ENCODE measurements around the gene RAB3C. TPM values are rescaled to one million over a fixed set of nuclear protein-coding genes. Genes with fewer than 3 reads are reported as not detected.

Gene RAB3C
- polyA plus RNA-seq, 2 donors, result 0.02 to 0.04 TPM

DNA sequence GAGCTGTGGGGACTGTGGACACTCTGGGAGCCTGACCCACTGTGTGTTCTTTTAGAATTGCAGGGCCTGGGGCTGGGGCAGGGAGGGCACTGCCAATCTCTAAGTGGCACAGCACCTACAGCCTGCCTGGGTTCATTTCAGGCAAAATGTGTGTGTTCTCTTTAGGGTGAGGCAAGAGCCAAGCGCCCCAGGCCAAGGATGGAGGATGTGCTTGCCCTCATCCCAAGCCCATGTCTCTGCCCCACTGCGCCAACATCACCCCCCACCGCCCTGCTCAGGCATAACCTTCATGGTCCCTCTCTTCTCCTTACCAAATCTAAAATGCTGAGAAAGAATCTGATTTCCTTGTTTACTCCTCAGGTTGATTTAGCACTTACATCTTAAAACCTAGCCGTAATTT, 304.4 kb downstream of the RAB3C start:
- peaks cover 0 to 2% of the 10 kb centered on the region in 2 donors for H3K9me3 ChIP-seq (ENCODE audit: control insufficient read depth in 2 of 2, insufficient read depth in 1 of 2, low read depth in 1 of 2, low read length in 1 of 2)
- 87 to 92% methylated on average over 4 of the region's 4 CpGs for WGBS, 2 donors
- H3K4me3 ChIP-seq (ENCODE audit: low read depth in 1 of 2, low read length in 2 of 2), result no peak overlapping the region
- H3K27me3 ChIP-seq (ENCODE audit: control insufficient read depth in 1 of 2, insufficient read depth in 2 of 2, low read length in 2 of 2), result no peaks in the 10 kb centered on the region
- no peaks in the 10 kb centered on the region for H3K36me3 ChIP-seq (ENCODE audit: control insufficient read depth in 2 of 2, insufficient read depth in 2 of 2, low read length in 1 of 2)
- no peak overlapping the region for H3K27ac ChIP-seq (ENCODE audit: low read depth in 2 of 2, low read length in 1 of 2)
- H3K4me1 ChIP-seq (ENCODE audit: control insufficient read depth in 2 of 2, insufficient read depth in 2 of 2, low read length in 1 of 2), result no peaks in the 10 kb centered on the region

- 66 to 68% methylated on average over 7 of the region's 7 CpGs for WGBS, 2 donors
- Histone ChIP-seq H3K4me3 (ENCODE audit: low read depth in 1 of 2, low read length in 2 of 2) (no peak overlapping the region), H3K36me3 (ENCODE audit: control insufficient read depth in 2 of 2, insufficient read depth in 2 of 2, low read length in 1 of 2) (no peaks in the 10 kb centered on the region), H3K27ac (ENCODE audit: low read depth in 2 of 2, low read length in 1 of 2) (no peak overlapping the region), H3K27me3 (ENCODE audit: control insufficient read depth in 1 of 2, insufficient read depth in 2 of 2, low read length in 2 of 2) (no peaks in the 10 kb centered on the region), H3K4me1 (ENCODE audit: control insufficient read depth in 2 of 2, insufficient read depth in 2 of 2, low read length in 1 of 2) (no peaks in the 10 kb centered on the region), H3K9me3 (ENCODE audit: control insufficient read depth in 2 of 2, insufficient read depth in 1 of 2, low read depth in 1 of 2, low read length in 1 of 2) (peaks cover 0 to 2% of the 10 kb centered on the region in 2 donors)
Measured at GRCh38 chr5:58887721-58888409, 305.0 kb downstream of the RAB3C start.

GRCh38 chr5:58890265-58890664, 307.4 kb downstream of the RAB3C start:
- Histone ChIP-seq H3K36me3 (ENCODE audit: control insufficient read depth in 2 of 2, insufficient read depth in 2 of 2, low read length in 1 of 2) (no peaks in the 10 kb centered on the region), H3K4me1 (ENCODE audit: control insufficient read depth in 2 of 2, insufficient read depth in 2 of 2, low read length in 1 of 2) (no peaks in the 10 kb centered on the region), H3K27ac (ENCODE audit: low read depth in 2 of 2, low read length in 1 of 2) (no peak overlapping the region), H3K27me3 (ENCODE audit: control insufficient read depth in 1 of 2, insufficient read depth in 2 of 2, low read length in 2 of 2) (no peaks in the 10 kb centered on the region), H3K9me3 (ENCODE audit: control insufficient read depth in 2 of 2, insufficient read depth in 1 of 2, low read depth in 1 of 2, low read length in 1 of 2) (peaks cover 0 to 2% of the 10 kb centered on the region in 2 donors), H3K4me3 (ENCODE audit: low read depth in 1 of 2, low read length in 2 of 2) (no peak overlapping the region)
- 90 to 91% methylated on average over 12 of the region's 12 CpGs for WGBS, 2 donors

GRCh38 chr5:58890701-58891085, 307.8 kb downstream of the RAB3C start:
- no peaks in the 10 kb centered on the region for H3K27me3 ChIP-seq (ENCODE audit: control insufficient read depth in 1 of 2, insufficient read depth in 2 of 2, low read length in 2 of 2)
- H3K4me1 ChIP-seq (ENCODE audit: control insufficient read depth in 2 of 2, insufficient read depth in 2 of 2, low read length in 1 of 2), result no peaks in the 10 kb centered on the region
- peaks cover 0 to 2% of the 10 kb centered on the region in 2 donors for H3K9me3 ChIP-seq (ENCODE audit: control insufficient read depth in 2 of 2, insufficient read depth in 1 of 2, low read depth in 1 of 2, low read length in 1 of 2)
- H3K4me3 ChIP-seq (ENCODE audit: low read depth in 1 of 2, low read length in 2 of 2), result no peak overlapping the region
- 88 to 91% methylated on average over 6 of the region's 6 CpGs for WGBS, 2 donors
- H3K36me3 ChIP-seq (ENCODE audit: control insufficient read depth in 2 of 2, insufficient read depth in 2 of 2, low read length in 1 of 2), result no peaks in the 10 kb centered on the region
- H3K27ac ChIP-seq (ENCODE audit: low read depth in 2 of 2, low read length in 1 of 2), result peak overlapping the region in 1 of 2 donors; percentile 45

GRCh38 chr5:58891086-58891970, 308.5 kb downstream of the RAB3C start:
- WGBS, 2 donors, result 20 to 21% methylated on average over 18 of the region's 18 CpGs
- peak overlapping the region in 1 of 2 donors; percentile 45 for H3K27ac ChIP-seq (ENCODE audit: low read depth in 2 of 2, low read length in 1 of 2)
- no peaks in the 10 kb centered on the region for H3K4me1 ChIP-seq (ENCODE audit: control insufficient read depth in 2 of 2, insufficient read depth in 2 of 2, low read length in 1 of 2)
- H3K27me3 ChIP-seq (ENCODE audit: control insufficient read depth in 1 of 2, insufficient read depth in 2 of 2, low read length in 2 of 2), result no peaks in the 10 kb centered on the region
- H3K4me3 ChIP-seq (ENCODE audit: low read depth in 1 of 2, low read length in 2 of 2), result no peak overlapping the region
- no peaks in the 10 kb centered on the region for H3K36me3 ChIP-seq (ENCODE audit: control insufficient read depth in 2 of 2, insufficient read depth in 2 of 2, low read length in 1 of 2)
- peaks cover 0 to 2% of the 10 kb centered on the region in 2 donors for H3K9me3 ChIP-seq (ENCODE audit: control insufficient read depth in 2 of 2, insufficient read depth in 1 of 2, low read depth in 1 of 2, low read length in 1 of 2)

DNA sequence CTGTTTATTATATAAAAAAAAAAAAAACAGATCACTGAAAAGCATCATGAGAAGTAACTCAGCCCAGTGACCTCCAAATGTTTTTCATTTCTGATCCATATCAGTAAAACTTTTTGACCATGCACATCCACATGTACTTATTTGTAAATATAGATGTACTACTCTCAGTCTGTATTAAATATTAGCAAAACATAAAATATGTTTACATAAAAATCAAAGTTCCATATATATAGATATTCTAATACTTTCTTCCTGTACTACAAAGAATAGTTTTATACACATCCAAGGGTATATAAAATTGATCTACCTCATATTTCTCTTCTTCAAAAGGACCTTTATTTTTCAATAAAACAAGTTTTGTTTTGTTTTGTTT, 309.1 kb downstream of the RAB3C start:
- Histone ChIP-seq H3K4me3 (ENCODE audit: low read depth in 1 of 2, low read length in 2 of 2) (no peak overlapping the region), H3K27ac (ENCODE audit: low read depth in 2 of 2, low read length in 1 of 2) (no peak overlapping the region), H3K27me3 (ENCODE audit: control insufficient read depth in 1 of 2, insufficient read depth in 2 of 2, low read length in 2 of 2) (no peaks in the 10 kb centered on the region), H3K36me3 (ENCODE audit: control insufficient read depth in 2 of 2, insufficient read depth in 2 of 2, low read length in 1 of 2) (no peaks in the 10 kb centered on the region), H3K4me1 (ENCODE audit: control insufficient read depth in 2 of 2, insufficient read depth in 2 of 2, low read length in 1 of 2) (no peaks in the 10 kb centered on the region), H3K9me3 (ENCODE audit: control insufficient read depth in 2 of 2, insufficient read depth in 1 of 2, low read depth in 1 of 2, low read length in 1 of 2) (peaks cover 0 to 2% of the 10 kb centered on the region in 2 donors)

DNA sequence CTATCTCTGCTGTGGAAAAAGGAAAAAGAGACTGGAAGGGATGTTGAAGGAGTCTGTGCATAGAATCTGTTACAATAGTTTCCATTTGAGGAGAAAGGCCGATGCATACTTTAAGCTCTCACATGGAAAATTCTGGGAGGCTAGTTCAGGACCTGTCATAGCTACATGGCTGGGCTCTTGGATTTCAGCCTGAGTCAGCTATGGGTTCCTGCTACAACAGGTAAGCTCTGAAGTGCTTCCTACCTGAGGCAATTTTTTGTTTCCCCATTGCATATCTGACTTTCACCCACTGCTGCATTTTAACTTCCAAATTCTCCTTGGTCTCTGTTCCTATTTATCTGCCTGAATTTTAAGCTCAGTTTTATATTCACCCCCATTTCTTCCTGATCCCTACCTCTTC, 310.7 kb downstream of the RAB3C start:
- Histone ChIP-seq H3K4me1 (ENCODE audit: control insufficient read depth in 2 of 2, insufficient read depth in 2 of 2, low read length in 1 of 2) (no peaks in the 10 kb centered on the region), H3K27me3 (ENCODE audit: control insufficient read depth in 1 of 2, insufficient read depth in 2 of 2, low read length in 2 of 2) (no peaks in the 10 kb centered on the region), H3K4me3 (ENCODE audit: low read depth in 1 of 2, low read length in 2 of 2) (no peak overlapping the region), H3K36me3 (ENCODE audit: control insufficient read depth in 2 of 2, insufficient read depth in 2 of 2, low read length in 1 of 2) (no peaks in the 10 kb centered on the region), H3K9me3 (ENCODE audit: control insufficient read depth in 2 of 2, insufficient read depth in 1 of 2, low read depth in 1 of 2, low read length in 1 of 2) (peaks cover 0 to 2% of the 10 kb centered on the region in 2 donors), H3K27ac (ENCODE audit: low read depth in 2 of 2, low read length in 1 of 2) (no peak overlapping the region)
- 53 to 75% methylated on average over 1 of the region's 1 CpG for WGBS, 2 donors

- Histone ChIP-seq H3K4me1 (ENCODE audit: control insufficient read depth in 2 of 2, insufficient read depth in 2 of 2, low read length in 1 of 2) (no peaks in the 10 kb centered on the region), H3K36me3 (ENCODE audit: control insufficient read depth in 2 of 2, insufficient read depth in 2 of 2, low read length in 1 of 2) (no peaks in the 10 kb centered on the region), H3K27ac (ENCODE audit: low read depth in 2 of 2, low read length in 1 of 2) (no peak overlapping the region), H3K9me3 (ENCODE audit: control insufficient read depth in 2 of 2, insufficient read depth in 1 of 2, low read depth in 1 of 2, low read length in 1 of 2) (no peaks in the 10 kb centered on the region), H3K4me3 (ENCODE audit: low read depth in 1 of 2, low read length in 2 of 2) (no peak overlapping the region), H3K27me3 (ENCODE audit: control insufficient read depth in 1 of 2, insufficient read depth in 2 of 2, low read length in 2 of 2) (no peaks in the 10 kb centered on the region)
- 91 to 93% methylated on average over 4 of the region's 4 CpGs for WGBS, 2 donors
Measured at GRCh38 chr5:58898006-58898405, 315.1 kb downstream of the RAB3C start.

GRCh38 chr5:58898538-58898937, 315.7 kb downstream of the RAB3C start:
- no peaks in the 10 kb centered on the region for H3K9me3 ChIP-seq (ENCODE audit: control insufficient read depth in 2 of 2, insufficient read depth in 1 of 2, low read depth in 1 of 2, low read length in 1 of 2)

More at GRCh38 chr5:58898538-58898937, 315.7 kb downstream of the RAB3C start:
- H3K4me1 ChIP-seq (ENCODE audit: control insufficient read depth in 2 of 2, insufficient read depth in 2 of 2, low read length in 1 of 2), result no peaks in the 10 kb centered on the region
- H3K36me3 ChIP-seq (ENCODE audit: control insufficient read depth in 2 of 2, insufficient read depth in 2 of 2, low read length in 1 of 2), result no peaks in the 10 kb centered on the region
- H3K27ac ChIP-seq (ENCODE audit: low read depth in 2 of 2, low read length in 1 of 2), result no peak overlapping the region
- no peaks in the 10 kb centered on the region for H3K27me3 ChIP-seq (ENCODE audit: control insufficient read depth in 1 of 2, insufficient read depth in 2 of 2, low read length in 2 of 2)
- no peak overlapping the region for H3K4me3 ChIP-seq (ENCODE audit: low read depth in 1 of 2, low read length in 2 of 2)
